IPS-18a (cell line): Measurements from ENCODE around the gene ATP7A.
"Not testable (repeated sequence)": the region's sequence is repeated elsewhere in the genome, so short reads cannot be mapped to it uniquely, and the experiment has no call there.

Source experiments
- H3K27ac ChIP-seq: one replicate; pipeline ENCODE4 v1.5.1; 2013; ENCODE audit warnings: low read length
- H3K27me3 ChIP-seq: one replicate; pipeline ENCODE4 v1.6.1; 2013; ENCODE audit warnings: mild to moderate bottlenecking, low read length; ENCODE audit not compliant: control insufficient read depth, insufficient read depth
- H3K36me3 ChIP-seq: one replicate; pipeline ENCODE4 v1.6.1; 2013; ENCODE audit warnings: low read depth, low read length; ENCODE audit not compliant: control insufficient read depth
- H3K4me1 ChIP-seq: one replicate; pipeline ENCODE4 v1.6.1; 2013; ENCODE audit warnings: low read depth, low read length; ENCODE audit not compliant: control insufficient read depth
- H3K4me3 ChIP-seq: one replicate; pipeline ENCODE4 v1.5.1; 2013; ENCODE audit warnings: low read length
- H3K9ac ChIP-seq: one replicate; pipeline ENCODE4 v1.6.1; 2013; ENCODE audit warnings: mild to moderate bottlenecking, low read length, moderate library complexity
- H3K9me3 ChIP-seq: one replicate; pipeline ENCODE4 v1.6.1; 2013; ENCODE audit warnings: low read depth, low read length; ENCODE audit not compliant: control insufficient read depth

Gene ATP7A

DNA sequence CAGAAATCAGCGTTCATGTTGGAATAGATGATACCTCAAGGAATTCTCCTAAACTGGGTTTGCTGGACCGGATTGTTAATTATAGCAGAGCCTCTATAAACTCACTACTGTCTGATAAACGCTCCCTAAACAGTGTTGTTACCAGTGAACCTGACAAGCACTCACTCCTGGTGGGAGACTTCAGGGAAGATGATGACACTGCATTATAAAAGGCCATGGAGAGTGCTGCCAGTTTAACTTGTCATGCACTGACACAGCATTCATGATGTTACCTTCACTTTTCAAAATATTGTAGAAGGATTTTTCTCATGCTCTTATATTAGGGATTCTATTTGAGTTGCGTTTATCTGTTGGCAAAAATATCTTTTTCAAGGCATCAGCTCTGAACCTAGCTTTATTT, 135.9 kb downstream of the ATP7A start:
- no peak overlapping the region for H3K27ac ChIP-seq
- H3K9ac ChIP-seq, result no peak overlapping the region
- H3K4me1 ChIP-seq, result peaks cover 13% of the 10 kb centered on the region
- no peaks in the 10 kb centered on the region for H3K27me3 ChIP-seq
- H3K9me3 ChIP-seq, result peaks cover 15% of the 10 kb centered on the region
- H3K36me3 ChIP-seq, result no peaks in the 10 kb centered on the region
- H3K4me3 ChIP-seq, result no peak overlapping the region

DNA sequence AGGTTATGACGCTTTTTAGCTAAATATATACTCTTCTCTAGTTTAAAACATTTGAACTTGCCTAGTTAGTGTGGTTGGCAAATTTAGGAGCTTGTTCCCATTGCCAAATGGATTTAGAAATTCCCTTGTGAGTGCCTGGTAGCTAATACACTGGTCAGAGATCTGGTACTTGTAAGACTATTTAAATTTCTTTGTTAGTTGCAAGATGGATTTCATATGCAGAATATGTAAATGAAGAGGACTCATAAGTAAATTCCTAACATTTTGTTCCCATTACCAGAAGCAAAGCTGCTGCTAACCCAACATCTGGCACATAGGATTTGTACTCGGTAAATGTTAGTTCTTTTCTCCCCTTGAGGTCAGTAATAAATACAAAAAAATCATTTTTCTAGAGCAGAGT, 137.6 kb downstream of the ATP7A start:
- H3K36me3 ChIP-seq, result no peaks in the 10 kb centered on the region
- H3K27ac ChIP-seq, result no peak overlapping the region
- H3K9me3 ChIP-seq, result peaks cover 12% of the 10 kb centered on the region
- H3K9ac ChIP-seq, result no peak overlapping the region
- no peaks in the 10 kb centered on the region for H3K27me3 ChIP-seq
- H3K4me3 ChIP-seq, result peak overlapping the region; percentile 13
- peaks cover 13% of the 10 kb centered on the region for H3K4me1 ChIP-seq

DNA sequence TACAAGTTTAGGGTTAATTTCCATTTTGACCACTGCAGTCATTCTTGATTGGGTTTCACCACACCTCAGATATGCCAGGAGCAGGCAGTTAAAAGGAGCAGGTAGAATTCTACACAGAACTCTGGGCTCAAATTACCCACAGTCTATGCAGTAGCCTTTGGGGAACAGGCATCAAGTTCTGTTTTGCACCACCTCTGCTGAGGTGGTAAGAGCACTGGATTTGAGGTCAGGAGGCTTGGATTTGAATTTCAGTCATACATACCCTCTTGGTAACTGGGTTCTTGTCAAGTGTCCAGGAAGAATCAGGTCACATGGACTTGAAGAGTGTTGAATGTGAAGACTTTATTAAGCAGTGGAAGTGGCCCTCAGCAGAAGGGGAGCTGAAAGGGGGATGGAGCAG, 153.2 kb downstream of the ATP7A start:
- Histone ChIP-seq H3K27ac (no peak overlapping the region), H3K4me1 (no peaks in the 10 kb centered on the region), H3K9ac (no peak overlapping the region), H3K27me3 (no peaks in the 10 kb centered on the region), H3K36me3 (no peaks in the 10 kb centered on the region), H3K9me3 (peaks cover 7% of the 10 kb centered on the region), H3K4me3 (no peak overlapping the region)

DNA sequence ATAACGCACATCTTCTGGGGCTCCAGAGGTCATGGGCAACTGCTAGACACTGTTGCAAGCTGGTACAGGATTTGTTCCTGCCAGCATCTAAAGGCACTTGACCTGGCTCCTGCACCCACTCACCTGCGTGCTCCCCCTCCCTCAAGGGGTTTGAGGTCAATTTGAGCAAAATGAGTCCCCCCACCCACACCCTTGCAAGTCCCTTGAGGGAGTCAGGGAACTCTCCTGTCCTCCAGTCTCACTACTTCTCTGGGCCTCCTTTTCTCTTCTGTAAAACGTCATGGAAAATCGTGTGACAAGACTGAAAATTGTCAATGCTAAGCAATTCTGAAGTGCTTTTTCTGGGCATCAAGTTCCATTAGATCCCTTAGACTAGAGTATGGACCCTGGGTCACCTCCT, 153.7 kb downstream of the ATP7A start:
- H3K27me3 ChIP-seq, result no peaks in the 10 kb centered on the region
- H3K9ac ChIP-seq, result no peak overlapping the region
- H3K9me3 ChIP-seq, result peaks cover 12% of the 10 kb centered on the region
- no peak overlapping the region for H3K27ac ChIP-seq
- H3K36me3 ChIP-seq, result no peaks in the 10 kb centered on the region
- H3K4me3 ChIP-seq, result no peak overlapping the region
- no peaks in the 10 kb centered on the region for H3K4me1 ChIP-seq

DNA sequence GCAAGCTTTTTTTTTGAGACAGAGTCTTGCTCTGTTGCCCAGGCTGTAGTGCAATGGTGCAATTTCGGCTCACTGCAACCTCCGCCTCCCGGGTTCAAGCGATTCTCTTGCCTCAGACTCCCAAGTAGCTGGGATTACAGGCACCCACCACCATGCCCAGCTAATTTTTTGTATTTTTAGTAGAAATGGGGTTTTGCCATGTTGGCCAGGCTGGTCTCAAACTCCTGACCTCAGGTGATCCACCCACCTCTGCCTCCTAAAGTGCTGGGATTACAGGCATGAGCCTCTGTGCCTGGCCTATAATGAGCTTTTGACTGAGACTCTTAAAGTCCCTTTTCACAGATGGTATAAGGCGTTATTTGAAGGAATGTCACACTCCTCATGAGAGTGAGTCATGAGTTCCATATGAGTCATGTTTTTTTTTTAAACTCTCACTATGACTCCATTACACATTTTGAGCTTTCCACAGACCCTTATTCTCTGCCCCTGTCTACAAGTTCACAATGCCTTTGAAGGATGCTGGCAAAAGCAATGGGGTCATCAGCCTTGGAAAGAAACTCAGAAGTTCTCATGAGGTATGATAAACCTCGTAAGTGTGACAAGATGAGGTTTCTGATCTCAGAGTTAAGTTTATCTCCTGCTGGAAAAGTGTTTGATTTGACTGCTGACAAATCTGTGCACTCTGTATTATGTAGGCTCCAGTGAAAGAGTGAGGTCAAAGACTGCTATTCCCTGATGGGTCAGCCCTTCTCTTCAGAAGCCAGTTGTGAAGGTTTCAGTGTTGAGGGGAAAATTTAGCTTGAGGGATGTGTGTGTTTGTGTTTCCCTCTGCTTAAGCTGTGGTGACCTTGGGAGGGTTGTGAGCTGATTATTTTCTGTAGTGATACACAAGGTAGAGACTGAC, 154.5 kb downstream of the ATP7A start:
- H3K27me3 ChIP-seq, H3K9ac ChIP-seq, H3K27ac ChIP-seq, H3K36me3 ChIP-seq, H3K4me1 ChIP-seq, H3K4me3 ChIP-seq: not testable (repeated sequence)
- peaks cover 19% of the 10 kb centered on the region for H3K9me3 ChIP-seq

DNA sequence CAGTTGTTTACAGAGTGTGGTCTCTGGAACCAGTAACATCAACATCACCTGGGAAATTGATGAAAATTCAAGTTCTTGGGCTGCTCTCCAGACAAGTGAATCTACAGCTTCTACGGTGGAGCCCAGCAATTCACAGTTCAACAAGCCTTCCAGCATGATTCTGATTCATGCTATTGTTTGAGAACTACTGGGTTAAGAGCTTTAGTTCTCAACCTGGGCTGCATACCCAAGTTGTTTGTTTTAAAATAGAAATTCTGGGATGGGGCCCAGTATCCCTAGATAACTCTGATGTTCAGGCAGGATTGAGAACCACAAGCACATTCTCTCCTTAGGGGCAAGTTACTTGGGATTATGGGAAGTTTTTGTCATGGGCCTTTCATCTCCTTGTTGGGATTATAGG, 155.6 kb downstream of the ATP7A start:
- H3K36me3 ChIP-seq, result no peaks in the 10 kb centered on the region
- peaks cover 25% of the 10 kb centered on the region for H3K9me3 ChIP-seq
- H3K27me3 ChIP-seq, result no peaks in the 10 kb centered on the region
- H3K27ac ChIP-seq, result no peak overlapping the region
- no peak overlapping the region for H3K4me3 ChIP-seq
- no peaks in the 10 kb centered on the region for H3K4me1 ChIP-seq
- no peak overlapping the region for H3K9ac ChIP-seq

DNA sequence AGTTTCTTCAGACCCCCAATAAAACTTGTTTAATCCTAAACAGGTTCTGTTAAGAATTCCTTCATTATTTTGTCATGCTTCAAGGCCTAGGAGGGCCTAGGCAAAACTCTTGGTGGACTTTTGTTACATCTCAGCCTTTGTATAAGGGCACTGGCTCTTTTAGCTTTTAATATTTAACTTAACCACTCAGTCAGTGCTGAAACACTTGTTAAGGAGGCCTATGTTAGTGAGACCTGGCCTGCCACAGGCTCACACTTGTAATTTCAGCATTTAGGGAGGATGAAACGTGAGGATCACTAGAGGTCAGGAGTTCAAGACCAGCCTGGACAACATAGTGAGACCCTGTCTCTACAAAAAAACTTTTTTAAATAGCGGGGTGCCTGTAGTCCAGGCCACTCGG, 160.8 kb downstream of the ATP7A start:
- no peak overlapping the region for H3K9ac ChIP-seq
- no peaks in the 10 kb centered on the region for H3K36me3 ChIP-seq
- H3K4me1 ChIP-seq, result no peaks in the 10 kb centered on the region
- H3K9me3 ChIP-seq, result peaks cover 37% of the 10 kb centered on the region
- H3K4me3 ChIP-seq, result no peak overlapping the region
- no peaks in the 10 kb centered on the region for H3K27me3 ChIP-seq
- H3K27ac ChIP-seq, result no peak overlapping the region

DNA sequence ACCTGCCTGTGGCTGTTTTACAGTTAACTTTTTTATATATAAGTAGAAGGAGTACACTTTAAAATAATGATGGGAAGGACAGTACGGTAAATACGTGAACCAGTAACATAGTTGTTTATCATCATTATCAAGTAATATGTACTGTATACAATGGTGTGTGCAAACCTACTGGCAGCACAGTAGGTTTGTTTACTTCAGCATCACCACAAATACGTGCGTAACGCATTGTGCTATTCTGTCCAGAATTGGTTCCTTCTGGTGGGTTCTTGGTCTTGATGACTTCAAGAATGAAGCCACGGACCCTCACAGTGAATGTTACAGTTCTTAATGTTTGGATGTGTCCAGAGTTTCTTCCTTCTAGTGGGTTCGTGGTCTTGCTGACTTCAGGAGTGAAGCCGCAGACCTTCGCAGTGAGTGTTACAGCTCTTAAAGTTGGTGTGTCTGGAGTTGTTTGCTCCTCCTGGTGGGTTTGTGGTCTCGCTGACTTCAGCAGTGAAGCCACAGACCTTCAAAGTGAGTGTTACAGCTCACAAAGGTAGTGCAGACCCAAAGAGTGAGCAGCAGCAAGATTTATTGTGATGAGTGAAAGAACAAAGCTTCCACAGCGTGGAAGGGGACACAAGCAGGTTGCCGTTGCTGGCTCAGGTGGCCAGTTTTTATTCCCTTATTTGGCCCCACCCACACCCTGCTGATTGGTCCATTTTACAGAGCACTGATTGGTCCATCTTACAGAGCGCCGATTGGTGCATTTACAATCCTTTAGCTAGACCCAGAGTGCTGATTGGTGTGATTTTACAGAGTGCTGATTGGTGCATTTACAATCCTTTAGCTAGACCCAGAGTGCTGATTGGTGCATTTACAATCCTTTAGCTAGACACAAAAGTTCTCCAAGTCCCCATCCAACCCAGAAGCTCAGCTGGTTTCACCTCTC, 162.9 kb downstream of the ATP7A start:
- not testable (repeated sequence) for H3K27ac ChIP-seq, H3K4me1 ChIP-seq, H3K9ac ChIP-seq, H3K4me3 ChIP-seq, H3K27me3 ChIP-seq, H3K36me3 ChIP-seq
- peaks cover 34% of the 10 kb centered on the region for H3K9me3 ChIP-seq

DNA sequence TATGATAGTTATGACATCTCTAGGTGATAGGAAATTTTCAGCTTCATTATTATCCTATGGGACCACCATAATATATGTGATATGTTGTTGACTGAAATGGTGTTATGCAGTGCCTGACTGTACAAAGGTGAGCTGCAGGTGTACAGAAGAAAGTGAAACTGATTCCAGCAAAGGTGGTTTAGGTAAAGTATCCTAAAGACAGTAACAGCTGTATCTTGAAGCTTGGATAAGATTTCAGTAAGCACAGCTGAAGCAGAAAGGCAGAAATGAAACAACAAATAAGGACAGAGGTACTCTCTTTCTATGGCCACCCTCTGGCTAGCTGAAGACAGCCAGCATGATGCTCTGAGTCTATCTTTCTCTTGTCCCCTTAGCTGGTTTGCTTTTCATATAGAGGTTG, 163.6 kb downstream of the ATP7A start:
- Histone ChIP-seq H3K27ac (no peak overlapping the region), H3K9me3 (peaks cover 30% of the 10 kb centered on the region), H3K36me3 (no peaks in the 10 kb centered on the region), H3K4me1 (no peaks in the 10 kb centered on the region), H3K27me3 (no peaks in the 10 kb centered on the region), H3K4me3 (no peak overlapping the region), H3K9ac (no peak overlapping the region)

DNA sequence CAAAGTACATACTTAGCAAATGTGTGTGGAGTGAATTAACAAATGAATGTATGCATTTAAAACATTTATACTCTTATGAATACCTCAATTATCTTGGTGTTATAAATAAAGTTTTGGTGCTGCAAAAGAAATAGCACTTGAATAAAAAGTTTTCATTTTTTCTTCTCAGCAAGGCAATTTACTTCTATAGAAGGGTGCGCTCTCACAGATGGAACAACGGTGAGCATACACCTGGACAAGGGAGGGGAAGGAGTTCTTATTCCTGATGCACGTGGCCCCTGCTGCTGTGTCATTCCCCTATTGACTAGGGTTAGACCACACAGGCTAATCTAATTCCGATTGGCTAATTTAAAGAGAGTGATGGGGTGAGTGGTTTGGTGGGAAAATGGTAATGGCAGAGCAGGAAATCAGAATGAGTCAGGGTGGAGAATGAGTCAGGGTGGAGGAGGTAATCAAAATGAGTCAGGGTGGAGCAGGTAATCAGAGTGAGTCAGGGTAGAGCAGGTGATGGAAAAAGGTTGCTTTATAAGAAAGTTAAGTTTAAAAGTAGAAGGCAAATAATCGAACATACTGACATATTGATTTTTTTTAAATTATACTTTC, 165.4 kb downstream of the ATP7A start:
- Histone ChIP-seq H3K4me3 (no peak overlapping the region), H3K27me3 (no peaks in the 10 kb centered on the region), H3K4me1 (no peaks in the 10 kb centered on the region), H3K27ac (no peak overlapping the region), H3K36me3 (no peaks in the 10 kb centered on the region), H3K9ac (no peak overlapping the region), H3K9me3 (peaks cover 16% of the 10 kb centered on the region)

DNA sequence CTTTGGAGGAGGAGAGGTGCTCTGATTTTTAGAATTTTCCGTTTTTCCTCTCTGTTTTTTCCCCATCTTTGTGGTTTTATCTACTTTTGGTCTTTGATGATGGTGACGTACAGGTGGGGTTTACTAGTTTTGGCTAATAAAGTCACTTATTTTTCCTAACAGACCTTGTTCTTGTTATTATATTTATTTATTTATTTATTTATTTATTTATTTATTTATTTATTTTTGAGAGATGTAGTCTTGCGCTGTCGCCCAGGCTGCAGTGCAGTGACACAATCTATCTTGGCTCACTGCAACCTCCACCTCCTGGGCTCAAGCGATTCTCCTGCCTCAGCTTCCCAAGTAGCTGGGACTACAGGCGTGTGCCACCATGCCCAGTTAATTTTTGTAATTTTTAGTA, 170.9 kb downstream of the ATP7A start:
- H3K9me3 ChIP-seq, H3K4me1 ChIP-seq, H3K4me3 ChIP-seq, H3K36me3 ChIP-seq, H3K27me3 ChIP-seq, H3K9ac ChIP-seq, H3K27ac ChIP-seq: not testable (repeated sequence)
